GM12892 (cell line): ENCODE data around the gene TFDP1.

Source experiments
- POLR2A ChIP-seq: IDR thresholded peaks from 2 replicates; pipeline ENCODE4 v1.6.1; 2011; ENCODE audit warnings: low read depth, low read length, control low read depth
- POLR2AphosphoS5 ChIP-seq: IDR thresholded peaks from 2 replicates; pipeline ENCODE4 v1.6.1; 2011; ENCODE audit warnings: low read depth, low read length, control low read depth

DNA sequence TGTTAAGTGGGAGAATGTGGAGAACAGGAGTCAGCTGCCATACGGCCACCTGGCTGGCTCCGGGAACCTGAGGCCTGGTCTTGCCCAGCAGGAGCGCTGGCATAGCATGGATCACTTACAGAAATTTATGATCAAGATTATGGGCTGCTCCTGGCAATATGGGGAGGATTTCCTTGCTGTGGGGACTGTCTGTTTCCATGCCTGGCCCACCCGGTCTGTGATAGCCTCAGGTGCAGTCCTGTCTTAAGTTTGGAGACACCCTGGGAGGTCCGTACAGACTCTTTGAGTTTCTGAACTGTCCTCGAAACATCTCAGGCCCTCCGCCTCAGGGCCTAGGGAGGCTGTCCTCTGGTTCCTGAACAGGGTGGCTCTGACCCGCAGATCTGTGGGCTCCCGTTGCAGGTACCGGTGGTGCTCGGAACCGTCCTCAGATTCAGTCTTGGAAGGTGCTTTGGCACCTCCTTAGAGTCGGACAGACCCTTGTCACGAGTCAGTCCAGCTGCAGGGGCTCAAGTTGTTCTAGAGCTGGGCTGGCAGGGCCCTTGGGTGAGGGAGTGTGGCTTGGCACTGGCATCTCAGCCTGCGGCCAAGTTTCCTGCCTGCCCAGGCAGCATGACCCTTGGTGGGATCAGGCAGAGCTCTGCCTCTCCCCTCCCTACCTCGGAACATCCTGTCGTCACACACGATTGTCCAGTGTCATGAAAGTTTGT, 4.9 kb downstream of the TFDP1 start:
- TF ChIP-seq POLR2A = peak; percentile 25; the same call in 1 of the 2 replicates
- no peak for TF ChIP-seq POLR2AphosphoS5
